NB4 (cell line): ENCODE data around the gene SLAMF6.

Experiments
- POLR2A ChIP-seq: IDR thresholded peaks from 2 replicates; pipeline ENCODE4 v1.6.1; 2011; ENCODE audit warnings: mild to moderate bottlenecking; ENCODE audit not compliant: insufficient read length; ENCODE audit errors: extremely low read depth
- TF ChIP-seq, protein P1 (sequence below): IDR thresholded peaks from one replicate; pipeline ENCODE4 v1.5.1; 2012; ENCODE audit warnings: low read depth, low read length

DNA sequence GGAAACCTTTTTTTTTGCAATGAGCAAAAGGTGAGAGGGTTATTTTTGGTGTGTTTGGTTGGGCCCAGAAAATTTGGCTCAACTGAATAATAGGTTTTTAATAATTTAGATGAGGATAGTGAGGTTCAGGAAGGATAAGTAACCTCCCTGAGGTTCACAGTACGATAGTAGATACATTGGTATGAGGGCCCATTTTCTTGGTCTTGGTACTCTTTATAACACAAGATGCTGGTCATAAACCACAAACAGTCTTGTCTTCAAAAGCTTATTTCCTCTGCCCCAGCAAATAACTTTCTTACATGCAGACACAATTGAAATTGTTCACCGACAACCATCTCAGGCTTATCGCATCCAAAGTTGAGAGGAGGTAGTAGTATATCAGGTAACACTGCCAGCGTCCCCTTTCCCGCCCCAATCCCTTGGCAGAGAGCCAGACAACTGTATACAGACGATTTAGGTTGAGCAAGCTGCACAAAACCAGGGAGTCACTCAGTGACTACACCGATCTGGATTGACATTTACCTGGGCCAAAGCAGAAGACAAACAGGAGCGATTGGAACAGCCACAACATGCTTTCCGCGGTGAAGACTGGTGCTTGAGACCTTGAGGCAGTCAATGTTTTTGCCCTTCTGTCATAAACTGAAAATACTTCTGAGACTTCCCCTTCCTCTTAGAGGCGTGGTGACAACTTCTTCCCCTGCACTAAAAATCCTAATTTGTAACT is at the start of gene SLAMF6:
- TF ChIP-seq, protein P1, sequence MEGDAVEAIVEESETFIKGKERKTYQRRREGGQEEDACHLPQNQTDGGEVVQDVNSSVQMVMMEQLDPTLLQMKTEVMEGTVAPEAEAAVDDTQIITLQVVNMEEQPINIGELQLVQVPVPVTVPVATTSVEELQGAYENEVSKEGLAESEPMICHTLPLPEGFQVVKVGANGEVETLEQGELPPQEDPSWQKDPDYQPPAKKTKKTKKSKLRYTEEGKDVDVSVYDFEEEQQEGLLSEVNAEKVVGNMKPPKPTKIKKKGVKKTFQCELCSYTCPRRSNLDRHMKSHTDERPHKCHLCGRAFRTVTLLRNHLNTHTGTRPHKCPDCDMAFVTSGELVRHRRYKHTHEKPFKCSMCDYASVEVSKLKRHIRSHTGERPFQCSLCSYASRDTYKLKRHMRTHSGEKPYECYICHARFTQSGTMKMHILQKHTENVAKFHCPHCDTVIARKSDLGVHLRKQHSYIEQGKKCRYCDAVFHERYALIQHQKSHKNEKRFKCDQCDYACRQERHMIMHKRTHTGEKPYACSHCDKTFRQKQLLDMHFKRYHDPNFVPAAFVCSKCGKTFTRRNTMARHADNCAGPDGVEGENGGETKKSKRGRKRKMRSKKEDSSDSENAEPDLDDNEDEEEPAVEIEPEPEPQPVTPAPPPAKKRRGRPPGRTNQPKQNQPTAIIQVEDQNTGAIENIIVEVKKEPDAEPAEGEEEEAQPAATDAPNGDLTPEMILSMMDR, result no peak
- TF ChIP-seq POLR2A, result no peak
